Measurements from ENCODE around the gene KIF15. TPM values are rescaled to one million over a fixed set of nuclear protein-coding genes. Genes with fewer than 3 reads are reported as not detected.

Gene KIF15
- total RNA-seq, 1 donor from 2014 or later = 11.8 TPM

GRCh38 chr3:44880284-44880683 is 118.7 kb downstream of the KIF15 start:
- no peak for TF ChIP-seq CTCF (conservative IDR thresholded peaks at IDR 0.05; ENCODE audit: low read depth, low read length)
- no peak overlapping the region for H3K4me3 ChIP-seq (ENCODE audit: low read depth, low read length)
- DNase-seq (ENCODE audit: low read depth) = no peak

- H3K4me3 ChIP-seq (ENCODE audit: low read depth, low read length) = no peak overlapping the region
- DNase-seq (ENCODE audit: low read depth) = no peak
- TF ChIP-seq CTCF (conservative IDR thresholded peaks at IDR 0.05; ENCODE audit: low read depth, low read length) = no peak
Measured at GRCh38 chr3:44883213-44883955, 121.8 kb downstream of the KIF15 start.

- no peak for TF ChIP-seq CTCF (conservative IDR thresholded peaks at IDR 0.05; ENCODE audit: low read depth, low read length)
- no peak overlapping the region for H3K4me3 ChIP-seq (ENCODE audit: low read depth, low read length)
Measured at GRCh38 chr3:44883999-44884431, 122.4 kb downstream of the KIF15 start.

GRCh38 chr3:44885618-44886017 is 124.0 kb downstream of the KIF15 start:
- no peak for TF ChIP-seq CTCF (conservative IDR thresholded peaks at IDR 0.05; ENCODE audit: low read depth, low read length)
- H3K4me3 ChIP-seq (ENCODE audit: low read depth, low read length) = no peak overlapping the region
- peak; percentile 77 for DNase-seq (ENCODE audit: low read depth)

More at GRCh38 chr3:44883999-44884431, 122.4 kb downstream of the KIF15 start:
- peak; percentile 89 for DNase-seq (ENCODE audit: low read depth)

- DNase-seq (ENCODE audit: low read depth) = no peak
- TF ChIP-seq CTCF (conservative IDR thresholded peaks at IDR 0.05; ENCODE audit: low read depth, low read length) = no peak
- H3K4me3 ChIP-seq (ENCODE audit: low read depth, low read length) = no peak overlapping the region
Measured at GRCh38 chr3:44886561-44886960, 125.0 kb downstream of the KIF15 start.

- DNase-seq (ENCODE audit: low read depth) = no peak
- TF ChIP-seq CTCF (conservative IDR thresholded peaks at IDR 0.05; ENCODE audit: low read depth, low read length) = no peak
- H3K4me3 ChIP-seq (ENCODE audit: low read depth, low read length) = no peak overlapping the region
Measured at GRCh38 chr3:44887101-44887500, 125.5 kb downstream of the KIF15 start.

- TF ChIP-seq CTCF (conservative IDR thresholded peaks at IDR 0.05; ENCODE audit: low read depth, low read length) = no peak
Measured at GRCh38 chr3:44890258-44890657, 128.7 kb downstream of the KIF15 start.

More at GRCh38 chr3:44890258-44890657, 128.7 kb downstream of the KIF15 start:
- no peak overlapping the region for H3K4me3 ChIP-seq (ENCODE audit: low read depth, low read length)
- no peak for DNase-seq (ENCODE audit: low read depth)
